Measurements from ENCODE around the gene FUT2.
A peak's percentile ranks its signal among the peaks of the same experiment; 100 is the strongest.
"Not testable (repeated sequence)": the region's sequence is repeated elsewhere in the genome, so short reads cannot be mapped to it uniquely, and the experiment has no call there.

The FUT2 gene

GRCh38 chr19:48695743-48696352, at the start of gene FUT2:
TSS of gene FUT2 (plus strand) at chr19:48695971. CDS start at chr19:48702957, 6,986 bp downstream.
- no peak for DNase-seq (ENCODE audit: low read depth)

GRCh38 chr19:48646001-48646721, 49.6 kb upstream of the FUT2 start, which contains the start of gene CA11:
TSS of gene CA11 (minus strand) at chr19:48646187. CDS start at chr19:48645632, 555 bp downstream.
- peak; percentile 66 for DNase-seq (ENCODE audit: low read depth)

GRCh38 chr19:48646722-48647216, 49.0 kb upstream of the FUT2 start:
- no peak for DNase-seq (ENCODE audit: low read depth)

- DNase-seq (ENCODE audit: low read depth): no peak
These were observed 47.6 kb upstream of the FUT2 start for GRCh38 chr19:48648134-48648533.

- no peak for DNase-seq (ENCODE audit: low read depth)
These were observed 44.6 kb upstream of the FUT2 start for GRCh38 chr19:48650974-48651682.

GRCh38 chr19:48651683-48652048, 44.1 kb upstream of the FUT2 start:
- no peak for DNase-seq (ENCODE audit: low read depth)

GRCh38 chr19:48654299-48655059, 41.3 kb upstream of the FUT2 start:
- no peak for DNase-seq (ENCODE audit: low read depth)

GRCh38 chr19:48656840-48657474, 38.8 kb upstream of the FUT2 start:
- peak; percentile 83 for DNase-seq (ENCODE audit: low read depth)

GRCh38 chr19:48657828-48658227, 37.9 kb upstream of the FUT2 start:
- not testable (repeated sequence) for DNase-seq (ENCODE audit: low read depth)

GRCh38 chr19:48658483-48658882, 37.3 kb upstream of the FUT2 start:
- no peak for DNase-seq (ENCODE audit: low read depth)

- DNase-seq (ENCODE audit: low read depth): no peak
These were observed 36.0 kb upstream of the FUT2 start for GRCh38 chr19:48659768-48660167.

- peak; percentile 72 for DNase-seq (ENCODE audit: low read depth)
These were observed 34.7 kb upstream of the FUT2 start for GRCh38 chr19:48660852-48661710.

GRCh38 chr19:48661711-48662090, 34.1 kb upstream of the FUT2 start:
- no peak for DNase-seq (ENCODE audit: low read depth)

GRCh38 chr19:48663667-48664066, 32.1 kb upstream of the FUT2 start:
- no peak for DNase-seq (ENCODE audit: low read depth)

GRCh38 chr19:48664476-48664875, 31.3 kb upstream of the FUT2 start:
- no peak for DNase-seq (ENCODE audit: low read depth)

- no peak for DNase-seq (ENCODE audit: low read depth)
These were observed 30.0 kb upstream of the FUT2 start for GRCh38 chr19:48665786-48666185.

GRCh38 chr19:48668332-48668731, 27.4 kb upstream of the FUT2 start:
- DNase-seq (ENCODE audit: low read depth): no peak

- no peak for DNase-seq (ENCODE audit: low read depth)
These were observed 27.0 kb upstream of the FUT2 start for GRCh38 chr19:48668761-48669160.

GRCh38 chr19:48669903-48670668, 25.7 kb upstream of the FUT2 start:
- DNase-seq (ENCODE audit: low read depth): no peak

All from stromal cell of bone marrow (primary cell).